PC-3 (cell line): ENCODE results near the gene GALNT18.

Experiments used
- CTCF ChIP-seq: fragments of 300-600 bp; sonication (generic); conservative IDR thresholded peaks from 2 replicates; pipeline ENCODE4 v1.5.1; 2017; ENCODE audit warnings: antibody characterized with exemption, low read depth, mild to moderate bottlenecking, low read length
- EZH2 ChIP-seq: fragments of 300-600 bp; sonication (generic); IDR thresholded peaks from one replicate; pipeline ENCODE4 v1.6.1; 2017; ENCODE audit warnings: antibody characterized with exemption, mild to moderate bottlenecking, low read length; ENCODE audit not compliant: unreplicated experiment

GRCh38 chr11:11409901-11410300 lies 211.9 kb downstream of the GALNT18 start:
- no peak for TF ChIP-seq CTCF
- no peak for TF ChIP-seq EZH2
